Upper lobe of right lung (tissue), 1 donor: ENCODE results near the gene ATP13A4. TPM values are rescaled to one million over a fixed set of nuclear protein-coding genes. Genes with fewer than 3 reads are reported as not detected.
A peak's percentile ranks its signal among the peaks of the same experiment; 100 is the strongest.

Experiments
- ATAC-seq: fragments of 200-7000 bp; cut with Tn5 transposase; one replicate; pipeline ENCODE4 v1.9.1; 2020; ENCODE audit warnings: mild to moderate bottlenecking, moderate library complexity
- DNase-seq: peaks from one replicate; pipeline ENCODE4 v3.0.0-alpha.2; 2020
- H3K27ac ChIP-seq: fragments of 200-600 bp; one replicate; pipeline ENCODE4 v1.8.0; 2022
- H3K27me3 ChIP-seq: fragments of 200-600 bp; one replicate; pipeline ENCODE4 v1.8.0; 2022; ENCODE audit warnings: mild to moderate bottlenecking
- H3K36me3 ChIP-seq: fragments of 200-600 bp; one replicate; pipeline ENCODE4 v1.8.0; 2022
- H3K4me1 ChIP-seq: fragments of 200-600 bp; one replicate; pipeline ENCODE4 v1.8.0; 2022
- H3K4me3 ChIP-seq: fragments of 200-600 bp; one replicate; pipeline ENCODE4 v1.8.0; 2022; ENCODE audit warnings: mild to moderate bottlenecking
- H3K9me3 ChIP-seq: fragments of 200-600 bp; one replicate; pipeline ENCODE4 v1.8.0; 2022
- intact Hi-C: fragments of 100-400 bp; cut with DNase I; formaldehyde crosslinking; loops from one replicate; pipeline ENCODE4 v1.11.0; 2022
- total RNA-seq: library from RNA; stranded (reverse); fragmentation: NEBNext Ultra II Directional; extraction: Animal tissue kit (Norgen Biotek cat#: 25700); gene quantifications from one replicate; pipeline ENCODE4 v1.2.1, GENCODE V29; 2021
- TF ChIP-seq, protein P1 (sequence below): fragments of 200-600 bp; IDR thresholded peaks from one replicate; pipeline ENCODE4 v1.8.0; 2022; ENCODE audit warnings: antibody characterized with exemption
- donor health status: DM: no; HTN: yes; CAD: no; lungs with severe emphysema.

Gene ATP13A4
- total RNA-seq, 1 donor from 2014 or later = 248 TPM

DNA sequence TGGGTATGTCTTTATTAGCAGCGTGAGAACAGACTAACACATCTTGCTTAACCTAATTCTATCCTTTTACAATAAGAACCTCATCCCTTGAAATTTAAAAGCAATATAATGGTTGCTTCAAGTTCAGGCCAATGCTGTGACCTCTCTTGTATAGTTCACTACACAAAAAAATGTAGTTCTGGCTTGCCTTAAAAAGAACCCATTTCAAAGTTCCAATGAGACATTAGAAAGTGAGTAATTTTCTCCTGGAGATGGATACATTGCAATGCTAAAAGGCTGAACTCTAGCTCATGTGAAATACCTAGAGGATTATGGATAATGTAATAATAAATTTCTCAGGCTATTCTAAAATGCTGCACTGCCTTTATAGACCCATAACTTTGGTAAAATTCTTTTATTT, 47.8 kb downstream of the ATP13A4 start:
- no peak for ATAC-seq
- Histone ChIP-seq H3K27me3 (no peaks in the 10 kb centered on the region), H3K36me3 (no peaks in the 10 kb centered on the region), H3K4me3 (peak overlapping the region; percentile 14), H3K4me1 (peaks cover 6% of the 10 kb centered on the region), H3K9me3 (no peaks in the 10 kb centered on the region), H3K27ac (no peak overlapping the region)
- no peak for DNase-seq
- TF ChIP-seq, protein P1, sequence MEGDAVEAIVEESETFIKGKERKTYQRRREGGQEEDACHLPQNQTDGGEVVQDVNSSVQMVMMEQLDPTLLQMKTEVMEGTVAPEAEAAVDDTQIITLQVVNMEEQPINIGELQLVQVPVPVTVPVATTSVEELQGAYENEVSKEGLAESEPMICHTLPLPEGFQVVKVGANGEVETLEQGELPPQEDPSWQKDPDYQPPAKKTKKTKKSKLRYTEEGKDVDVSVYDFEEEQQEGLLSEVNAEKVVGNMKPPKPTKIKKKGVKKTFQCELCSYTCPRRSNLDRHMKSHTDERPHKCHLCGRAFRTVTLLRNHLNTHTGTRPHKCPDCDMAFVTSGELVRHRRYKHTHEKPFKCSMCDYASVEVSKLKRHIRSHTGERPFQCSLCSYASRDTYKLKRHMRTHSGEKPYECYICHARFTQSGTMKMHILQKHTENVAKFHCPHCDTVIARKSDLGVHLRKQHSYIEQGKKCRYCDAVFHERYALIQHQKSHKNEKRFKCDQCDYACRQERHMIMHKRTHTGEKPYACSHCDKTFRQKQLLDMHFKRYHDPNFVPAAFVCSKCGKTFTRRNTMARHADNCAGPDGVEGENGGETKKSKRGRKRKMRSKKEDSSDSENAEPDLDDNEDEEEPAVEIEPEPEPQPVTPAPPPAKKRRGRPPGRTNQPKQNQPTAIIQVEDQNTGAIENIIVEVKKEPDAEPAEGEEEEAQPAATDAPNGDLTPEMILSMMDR = no peak
- intact Hi-C loops = no loop called here

DNA sequence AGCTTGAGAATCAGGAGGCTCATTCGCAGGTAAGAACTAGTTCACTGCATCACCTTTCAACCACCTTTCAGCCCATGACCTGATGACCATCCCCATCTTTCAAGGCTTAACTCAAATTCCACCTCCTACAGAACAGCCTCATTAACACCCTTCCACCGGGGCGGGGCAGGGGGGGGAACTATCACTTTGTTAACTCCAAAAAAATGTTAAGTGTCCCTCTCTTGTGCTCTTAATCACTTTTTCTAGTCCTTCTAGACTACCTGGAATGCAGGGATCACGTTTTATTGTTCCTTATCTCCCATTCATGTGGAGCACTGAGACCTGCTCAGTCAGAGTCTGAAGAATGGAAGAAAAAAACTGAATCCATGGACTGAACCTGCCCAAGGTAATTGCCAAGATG, 51.8 kb downstream of the ATP13A4 start:
- no peak for DNase-seq
- H3K36me3 ChIP-seq = no peaks in the 10 kb centered on the region
- peak; percentile 78 for ATAC-seq
- no peak overlapping the region for H3K4me3 ChIP-seq
- H3K27ac ChIP-seq = no peak overlapping the region
- TF ChIP-seq, protein P1 = no peak
- H3K4me1 ChIP-seq = peaks cover 28% of the 10 kb centered on the region
- no peaks in the 10 kb centered on the region for H3K9me3 ChIP-seq
- H3K27me3 ChIP-seq = no peaks in the 10 kb centered on the region
- intact Hi-C loops = no loop called here

DNA sequence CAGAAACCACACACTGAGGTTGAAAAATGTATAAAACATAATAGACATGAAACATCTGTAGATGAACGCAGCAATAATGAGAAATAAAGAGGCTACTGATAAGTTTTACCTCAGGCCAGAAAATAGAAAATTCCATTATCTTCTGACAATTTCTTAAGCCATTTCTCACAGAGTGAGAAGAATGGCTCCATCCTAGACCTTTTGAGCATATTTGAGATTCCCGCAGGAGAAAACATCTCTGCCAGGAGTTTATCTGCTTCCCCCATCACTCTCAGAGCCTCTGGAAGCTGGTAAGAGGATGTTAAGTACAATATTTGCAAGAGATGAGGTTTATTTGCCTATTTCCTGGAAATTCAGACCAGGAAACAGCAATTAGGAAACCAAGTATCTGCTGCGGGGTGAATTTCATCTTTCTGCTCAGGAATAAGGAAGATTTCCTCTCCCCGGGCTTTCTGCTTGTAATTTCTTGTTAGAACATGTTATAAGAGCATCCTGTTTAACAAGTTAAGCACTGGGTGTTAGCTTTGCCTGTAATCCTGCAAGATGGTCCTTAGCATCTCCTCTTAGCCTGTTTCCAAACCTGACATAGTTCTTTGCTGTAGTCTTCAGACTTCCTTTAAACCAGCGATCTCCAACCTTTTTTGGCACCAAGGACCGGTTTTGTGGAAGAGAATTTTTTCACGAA, 54.8 kb downstream of the ATP13A4 start:
- Histone ChIP-seq H3K27ac (peak overlapping the region; percentile 3), H3K36me3 (no peaks in the 10 kb centered on the region), H3K4me1 (peaks cover 22% of the 10 kb centered on the region), H3K9me3 (no peaks in the 10 kb centered on the region), H3K27me3 (no peaks in the 10 kb centered on the region), H3K4me3 (no peak overlapping the region)
- intact Hi-C loops = no loop called here
- DNase-seq (no peak), ATAC-seq (no peak)
- TF ChIP-seq, protein P1 = no peak

DNA sequence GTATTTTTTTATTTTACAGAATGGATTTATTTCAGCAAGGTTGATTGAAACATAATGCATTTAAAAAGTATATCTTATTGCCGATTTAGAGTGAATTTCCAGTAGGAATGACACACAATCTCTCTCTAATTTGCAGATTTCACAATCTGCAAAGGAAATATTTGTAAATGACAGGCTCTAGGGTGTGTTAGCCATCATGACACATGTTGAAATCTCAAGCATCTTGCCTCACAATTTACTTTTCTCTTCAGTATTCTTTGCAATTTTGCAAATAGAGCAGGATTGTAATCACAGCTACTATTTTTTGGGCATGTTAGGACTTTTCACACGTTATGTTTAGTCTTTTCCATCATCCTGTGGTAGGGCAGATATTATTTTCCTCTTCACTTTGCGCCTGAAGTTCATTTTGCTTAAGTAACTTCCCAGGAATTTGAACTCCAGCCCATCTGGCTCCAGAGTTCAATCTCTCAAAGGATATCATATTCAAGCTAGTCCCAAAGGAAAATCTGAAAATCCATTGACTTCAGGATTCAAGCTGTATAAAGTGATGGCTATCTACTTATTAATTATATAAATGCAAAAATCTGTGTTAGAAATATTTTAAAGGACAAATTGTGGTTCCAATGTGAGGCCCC, 55.4 kb downstream of the ATP13A4 start:
- ATAC-seq = peak; percentile 67
- Histone ChIP-seq H3K27me3 (no peaks in the 10 kb centered on the region), H3K27ac (peak overlapping the region; percentile 1), H3K9me3 (no peaks in the 10 kb centered on the region), H3K4me3 (no peak overlapping the region), H3K36me3 (no peaks in the 10 kb centered on the region), H3K4me1 (peaks cover 22% of the 10 kb centered on the region)
- DNase-seq = no peak
- intact Hi-C loops = no loop called here
- TF ChIP-seq, protein P1 = no peak

DNA sequence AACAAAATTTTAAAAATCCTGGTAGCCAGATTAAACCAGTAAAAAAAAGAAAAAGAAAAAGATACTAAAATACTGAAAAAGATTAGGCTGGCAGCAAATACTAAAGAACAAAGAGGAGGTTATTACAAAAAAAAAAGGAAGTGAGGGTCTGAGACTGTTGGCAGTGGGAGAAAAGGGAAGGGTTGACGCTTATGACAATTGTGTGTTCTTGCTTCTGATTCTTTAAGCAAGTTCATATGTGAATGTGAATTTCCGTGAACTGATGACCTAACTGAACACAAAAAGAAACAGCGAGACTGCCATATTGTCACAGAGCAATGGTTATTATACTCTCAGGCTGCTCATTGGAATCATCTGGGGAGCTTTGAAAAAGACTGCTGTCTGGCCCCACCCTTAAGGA, 56.5 kb downstream of the ATP13A4 start:
- no peak overlapping the region for H3K4me3 ChIP-seq
- H3K27ac ChIP-seq = no peak overlapping the region
- intact Hi-C loops = no loop called here
- no peaks in the 10 kb centered on the region for H3K27me3 ChIP-seq
- ATAC-seq (peak; percentile 45), DNase-seq (no peak)
- no peaks in the 10 kb centered on the region for H3K9me3 ChIP-seq
- H3K36me3 ChIP-seq = no peaks in the 10 kb centered on the region
- TF ChIP-seq, protein P1 = no peak
- H3K4me1 ChIP-seq = peaks cover 22% of the 10 kb centered on the region
